Left ventricle myocardium superior (tissue), 1 donor: ENCODE results near the gene ADAM30. TPM values are rescaled to one million over a fixed set of nuclear protein-coding genes. Genes with fewer than 3 reads are reported as not detected.
"Not testable (repeated sequence)": the region's sequence is repeated elsewhere in the genome, so short reads cannot be mapped to it uniquely, and the experiment has no call there.

ENCODE experiments used
- ATAC-seq: fragments of 200-7000 bp; cut with Tn5 transposase; one replicate; pipeline ENCODE4 v1.9.1; 2020; ENCODE audit warnings: mild to moderate bottlenecking, moderate library complexity
- DNase-seq: peaks from one replicate; pipeline ENCODE4 v3.0.0-alpha.2; 2020
- intact Hi-C: fragments of 100-400 bp; cut with micrococcal nuclease; formaldehyde crosslinking; loops from one replicate; pipeline ENCODE4 v1.11.0; 2022
- total RNA-seq: library from RNA; stranded (reverse); fragmentation: NEBNext Ultra II Directional; extraction: Animal tissue kit (Norgen Biotek cat#: 25700); gene quantifications from one replicate; pipeline ENCODE4 v1.2.1, GENCODE V29; 2021
- donor health status: DM: no; HTN: yes; CAD: no; lungs with severe emphysema.

ADAM30 gene
- total RNA-seq, 1 donor from 2014 or later: not detected

DNA sequence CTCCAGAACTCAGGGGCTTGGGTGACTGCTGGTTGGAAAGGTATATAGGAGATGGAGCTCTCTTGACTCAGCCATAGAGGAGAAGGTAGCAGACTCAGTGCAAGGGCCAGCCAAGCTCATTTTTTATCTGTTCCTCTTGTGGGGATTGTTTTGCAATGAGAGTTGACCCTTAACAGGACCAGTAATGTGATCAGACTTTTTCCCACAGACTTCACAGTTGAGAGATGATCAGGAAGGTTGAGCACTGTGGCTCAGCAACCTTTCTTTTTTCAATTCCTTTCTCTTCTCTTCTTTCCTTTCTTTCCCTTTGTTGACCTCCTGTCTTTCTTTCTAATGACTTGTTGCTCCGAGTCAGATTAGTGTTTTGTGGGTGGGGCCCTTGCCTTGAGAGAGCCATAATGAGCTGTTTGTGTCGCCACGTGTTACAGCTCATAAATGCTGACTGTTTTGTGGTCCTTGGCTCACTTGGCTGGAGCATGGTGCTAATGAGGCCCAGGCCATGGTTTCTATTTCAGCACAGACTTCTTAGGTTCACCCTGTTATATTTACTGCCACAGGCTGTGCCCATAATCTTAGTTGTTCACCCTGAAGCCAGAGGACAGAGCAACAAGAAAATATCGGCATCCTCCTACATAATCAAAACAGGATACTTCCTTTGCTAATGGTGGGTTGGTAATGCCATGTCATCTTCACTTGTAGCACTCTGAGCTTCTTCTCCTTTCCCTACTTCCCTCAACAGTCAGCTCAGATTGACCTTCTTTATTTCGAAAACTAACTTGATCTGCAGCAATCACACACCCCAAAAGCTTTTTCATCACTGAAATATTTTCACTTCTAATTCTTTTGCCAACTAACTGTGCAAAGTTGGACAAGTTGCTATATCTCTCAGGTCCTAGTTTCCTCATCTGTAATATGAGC lies 13.9 kb downstream of the ADAM30 start:
- no peak for DNase-seq
- intact Hi-C loops: no loop called here
- no peak for ATAC-seq

DNA sequence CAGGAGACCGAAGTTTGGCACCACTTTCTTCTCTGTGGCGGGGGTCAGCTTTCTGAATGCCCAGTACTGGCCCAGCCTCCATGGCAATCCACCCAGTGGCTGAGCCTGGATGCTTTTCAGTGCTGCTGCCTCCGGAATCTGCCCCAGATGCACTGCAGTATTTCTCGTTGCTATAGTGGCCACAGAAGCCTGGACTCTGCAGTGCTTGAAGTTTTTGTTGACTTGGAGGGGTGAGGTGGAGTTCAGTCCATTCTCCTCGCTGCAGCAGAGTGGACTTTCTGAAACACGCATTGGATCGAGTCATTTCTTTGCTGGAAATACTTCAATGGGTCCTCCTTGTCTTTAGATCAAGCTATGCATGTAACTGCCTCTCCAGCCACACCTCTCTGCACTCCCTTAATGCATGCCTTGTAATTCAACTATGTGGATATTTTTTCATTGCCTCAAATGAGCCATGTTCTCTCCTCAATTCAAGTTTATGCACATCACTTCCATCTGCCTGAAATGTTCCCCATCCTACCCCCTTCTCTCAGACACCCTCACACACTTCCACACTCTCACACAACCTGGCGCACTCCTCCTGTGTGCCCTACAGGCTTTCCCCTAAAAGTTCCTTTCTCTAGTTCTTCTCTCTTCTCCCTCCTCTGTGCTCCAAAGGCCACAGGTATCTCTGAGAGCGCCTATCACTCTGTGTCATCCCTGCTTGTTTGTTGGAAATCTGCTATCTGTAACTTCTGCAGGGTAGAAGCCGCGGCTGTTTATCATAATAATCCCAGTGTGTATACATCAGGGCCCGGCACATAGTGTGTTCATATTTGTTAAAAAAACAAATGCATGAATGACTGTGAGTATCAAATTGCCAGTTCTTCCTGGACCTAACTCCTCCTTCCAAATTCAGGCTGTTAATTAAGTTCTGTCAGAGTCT lies 16.5 kb downstream of the ADAM30 start:
- no peak for DNase-seq
- no peak for ATAC-seq
- intact Hi-C loops: no loop called here

DNA sequence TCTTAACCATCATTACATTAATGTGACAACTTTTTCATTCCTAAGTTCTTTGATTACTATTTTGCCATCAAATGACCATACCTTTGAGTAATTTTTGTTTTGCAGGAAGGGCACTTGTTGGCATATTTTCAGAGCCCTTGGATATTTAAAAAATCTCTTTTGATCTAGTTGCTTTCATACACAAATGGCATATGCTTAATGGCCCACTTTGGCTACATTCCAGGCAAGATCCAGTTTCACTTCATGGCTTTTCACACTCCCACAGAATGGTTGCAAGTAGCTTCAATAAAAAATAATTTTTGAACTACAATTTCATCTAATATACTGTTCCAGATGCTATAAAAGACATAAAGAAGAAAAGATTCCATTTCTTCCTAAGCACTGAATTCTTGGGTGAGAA lies 18.1 kb downstream of the ADAM30 start:
- intact Hi-C loops: no loop called here
- ATAC-seq (no peak), DNase-seq (no peak)

DNA sequence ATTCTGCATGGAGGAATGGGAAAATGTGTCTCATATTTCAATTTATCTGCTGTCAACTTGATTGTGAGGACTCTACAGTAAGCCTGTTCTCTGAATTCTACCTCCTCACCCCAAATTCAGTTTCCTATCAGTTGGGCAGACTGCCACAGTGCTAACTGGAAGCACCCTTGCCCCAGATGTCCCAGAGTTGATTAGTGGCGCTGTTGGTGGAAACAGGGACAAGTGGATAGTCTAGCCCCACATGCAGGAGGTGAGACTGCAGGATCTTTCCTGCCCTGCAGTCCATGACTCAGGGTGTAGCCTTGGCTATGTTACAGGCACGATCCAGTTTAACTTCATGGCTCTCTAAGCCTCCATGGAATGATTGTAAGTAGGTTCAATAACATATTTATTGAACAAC lies 22.1 kb downstream of the ADAM30 start:
- no peak for DNase-seq
- intact Hi-C loops: no loop called here
- ATAC-seq: no peak

DNA sequence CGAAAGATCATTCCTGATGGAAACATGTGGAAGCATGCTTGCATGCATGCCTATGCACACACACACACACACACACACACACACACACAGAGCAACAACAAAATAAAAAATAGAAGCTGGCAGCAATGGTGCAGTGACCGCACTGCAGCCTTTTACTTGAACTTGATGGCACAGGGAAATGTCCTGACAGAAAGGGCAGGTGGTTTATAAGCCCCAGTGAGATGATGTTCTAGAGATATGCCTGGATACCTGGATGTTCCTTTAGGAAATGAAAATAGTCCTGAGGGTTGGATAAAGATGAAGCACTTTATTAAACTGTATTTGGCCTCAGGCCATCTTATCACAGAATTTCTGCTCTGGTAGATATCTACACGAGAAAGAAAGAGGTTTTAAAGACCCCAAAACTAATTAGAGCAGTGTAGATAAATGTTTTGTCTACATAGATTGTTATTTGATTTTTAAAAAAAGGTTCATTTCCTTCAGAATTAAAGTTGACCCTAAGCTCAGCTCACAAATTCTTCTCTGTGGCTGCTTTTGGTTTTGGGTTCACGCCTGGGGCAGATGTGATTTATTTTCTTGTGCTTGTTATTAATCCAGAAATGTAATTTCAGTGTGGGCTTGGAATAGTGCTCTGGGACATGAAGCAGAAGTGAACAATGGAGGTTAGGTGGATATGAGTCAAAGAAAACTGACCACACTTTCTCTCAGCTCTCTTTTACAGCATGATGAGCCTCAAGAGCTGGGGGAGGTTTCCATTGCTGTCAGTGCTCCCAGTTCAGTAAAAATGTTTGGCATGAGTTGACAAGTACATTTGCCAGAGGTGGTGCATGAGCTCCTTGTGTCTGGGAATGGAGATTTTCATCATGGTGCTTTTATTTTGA lies 22.9 kb downstream of the ADAM30 start:
- ATAC-seq (peak; percentile 47), DNase-seq (no peak)
- intact Hi-C loops: no loop called here

DNA sequence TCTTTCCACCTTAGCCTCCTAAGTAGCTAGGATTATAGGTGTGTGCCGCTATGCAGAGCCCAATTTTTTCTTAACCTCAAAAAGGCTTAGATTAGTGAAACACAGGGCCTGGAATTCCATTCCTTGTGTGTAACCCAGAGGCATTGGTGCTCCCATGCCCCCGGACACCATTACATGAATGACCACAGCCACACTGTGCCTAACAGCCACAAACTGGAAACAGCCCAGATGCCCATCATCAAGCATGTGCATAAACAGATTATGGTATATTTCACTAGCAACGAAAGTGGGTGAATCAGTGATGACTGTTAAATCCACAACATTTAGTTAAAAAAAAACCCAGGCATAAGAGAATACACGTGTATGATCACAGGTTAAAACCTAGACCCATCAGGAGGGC lies 24.4 kb downstream of the ADAM30 start:
- ATAC-seq (no peak), DNase-seq (no peak)
- intact Hi-C loops: no loop called here

DNA sequence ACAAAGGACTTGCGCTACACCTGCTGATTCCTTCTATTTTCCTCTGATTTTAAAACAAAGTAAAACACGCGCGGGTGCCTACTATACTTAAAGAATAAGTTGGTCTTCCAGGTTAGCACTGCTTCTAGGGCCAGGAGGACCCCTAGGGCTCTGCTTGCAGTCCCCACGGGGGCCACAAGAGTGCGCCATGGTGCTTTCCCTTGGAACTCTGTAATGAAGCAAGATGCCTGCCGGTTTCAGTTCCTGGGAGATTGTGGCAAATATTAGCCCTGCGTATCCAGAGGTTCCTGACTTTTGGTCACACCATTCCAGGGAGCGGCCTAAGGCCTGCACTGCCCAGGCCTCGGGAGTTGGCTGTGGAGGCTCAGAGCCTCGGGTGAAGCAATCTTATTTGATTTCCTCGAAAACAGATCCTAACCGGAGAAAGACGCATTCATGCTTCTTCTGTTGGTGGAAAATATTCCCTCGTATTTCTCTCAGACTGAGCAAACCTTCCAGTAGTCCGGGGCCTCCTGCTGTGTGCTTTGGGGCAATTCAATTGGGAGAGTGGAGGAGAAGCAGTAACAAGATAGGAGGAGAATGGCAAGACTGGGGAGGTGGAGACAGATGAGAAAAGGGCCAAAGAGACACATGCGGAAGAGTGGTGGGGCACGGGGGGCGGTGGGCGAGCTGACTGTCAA lies 25.3 kb downstream of the ADAM30 start:
- DNase-seq (peak; percentile 85), ATAC-seq (peak; percentile 83)
- intact Hi-C loops: no loop called here

DNA sequence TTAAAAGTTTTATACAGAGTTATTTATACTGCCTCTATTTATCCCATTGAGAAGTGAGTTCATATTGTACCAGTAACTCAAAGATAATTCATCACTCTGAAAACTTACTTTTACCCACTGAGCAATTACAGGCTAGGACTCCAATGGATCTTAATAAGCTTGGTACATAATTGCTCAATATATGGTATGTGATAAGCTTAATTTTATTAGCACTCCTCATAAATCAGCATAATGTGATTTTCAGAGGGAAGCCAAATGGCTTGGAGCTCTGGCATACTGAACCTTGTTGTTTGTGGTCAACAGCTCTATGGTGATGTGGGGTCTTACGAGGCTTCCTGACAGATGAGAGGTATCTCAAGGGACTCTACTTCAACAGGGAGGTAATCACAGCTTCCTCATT lies 26.3 kb downstream of the ADAM30 start:
- no peak for ATAC-seq
- intact Hi-C loops: no loop called here

DNA sequence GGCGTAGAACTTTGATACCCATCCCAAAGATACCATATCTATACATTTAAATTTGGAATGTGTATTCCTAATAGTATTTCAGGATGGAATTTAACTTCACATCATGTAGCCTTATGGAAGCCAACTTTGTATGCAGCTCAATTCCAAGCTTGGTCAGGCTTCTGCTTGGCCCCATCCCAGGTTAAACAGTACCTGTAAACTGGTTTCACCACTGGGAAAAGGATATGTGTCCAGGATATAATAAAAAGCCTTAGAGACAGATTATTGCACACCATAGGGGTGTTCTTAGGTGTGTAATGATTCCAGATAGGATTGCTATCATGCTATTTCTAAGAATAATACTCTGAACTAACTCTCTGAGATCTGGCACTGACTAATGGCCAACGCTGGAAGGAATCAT lies 28.1 kb downstream of the ADAM30 start:
- DNase-seq (no peak), ATAC-seq (no peak)
- intact Hi-C loops: no loop called here

More for the DNA sequence above, 26.3 kb downstream of the ADAM30 start:
- DNase-seq: no peak

DNA sequence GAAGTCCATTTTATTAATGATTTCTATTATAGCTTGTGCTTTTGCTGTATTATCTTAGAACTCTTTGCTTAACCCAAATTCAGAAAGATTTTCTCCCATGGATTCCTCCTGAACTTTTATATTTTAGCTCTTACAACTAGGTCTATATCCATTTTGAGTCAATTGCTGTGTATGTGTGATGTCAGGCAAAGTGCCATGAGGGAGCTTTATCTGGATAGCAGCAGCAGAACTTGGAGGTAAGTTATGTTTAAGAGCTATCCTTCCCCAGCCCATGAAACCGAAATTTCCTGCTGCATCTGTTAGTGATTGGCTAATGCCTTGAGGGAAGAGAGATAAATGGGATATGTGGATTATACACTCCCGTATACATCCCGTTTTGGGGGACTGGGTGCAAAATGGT lies 29.9 kb downstream of the ADAM30 start:
- no peak for DNase-seq
- intact Hi-C loops: no loop called here
- no peak for ATAC-seq

DNA sequence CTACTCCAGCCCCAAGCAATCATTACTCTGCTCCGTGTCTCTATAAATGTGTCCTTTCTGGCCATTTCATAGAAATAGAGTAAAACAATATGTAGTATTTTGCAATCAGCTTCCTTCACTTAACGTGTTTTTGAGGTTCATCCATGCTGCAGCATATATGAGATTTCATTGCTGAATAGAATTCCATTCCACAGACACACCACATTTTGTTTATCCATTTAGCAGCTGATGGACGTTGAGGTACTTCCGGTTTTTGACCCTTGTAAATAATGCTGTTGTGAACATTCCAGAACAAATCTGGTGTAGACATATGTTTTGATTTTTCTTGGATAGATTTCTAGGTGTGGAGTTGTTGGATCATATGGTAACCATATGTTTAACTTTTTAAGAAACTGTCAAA lies 30.7 kb downstream of the ADAM30 start:
- no peak for ATAC-seq
- intact Hi-C loops: no loop called here
- DNase-seq: no peak

DNA sequence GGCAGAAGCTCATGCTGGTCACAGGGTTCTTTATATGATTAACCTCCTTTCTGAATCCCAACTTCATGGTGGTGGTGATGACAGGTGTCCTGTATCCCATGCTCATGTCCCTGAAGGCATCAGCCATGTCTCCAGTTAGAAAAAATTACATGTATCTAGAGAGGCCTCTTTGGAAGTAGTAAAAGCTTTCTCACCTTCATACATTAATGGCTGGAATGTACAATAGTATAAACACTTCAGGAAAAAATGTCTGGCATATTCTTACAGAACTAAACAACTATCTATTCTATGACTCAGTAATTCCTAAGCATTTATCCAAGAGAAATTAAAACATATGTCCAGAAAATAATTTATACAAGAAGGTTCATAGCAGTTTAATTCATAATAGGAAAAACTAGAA lies 34.0 kb downstream of the ADAM30 start:
- no peak for ATAC-seq
- no peak for DNase-seq
- intact Hi-C loops: no loop called here

DNA sequence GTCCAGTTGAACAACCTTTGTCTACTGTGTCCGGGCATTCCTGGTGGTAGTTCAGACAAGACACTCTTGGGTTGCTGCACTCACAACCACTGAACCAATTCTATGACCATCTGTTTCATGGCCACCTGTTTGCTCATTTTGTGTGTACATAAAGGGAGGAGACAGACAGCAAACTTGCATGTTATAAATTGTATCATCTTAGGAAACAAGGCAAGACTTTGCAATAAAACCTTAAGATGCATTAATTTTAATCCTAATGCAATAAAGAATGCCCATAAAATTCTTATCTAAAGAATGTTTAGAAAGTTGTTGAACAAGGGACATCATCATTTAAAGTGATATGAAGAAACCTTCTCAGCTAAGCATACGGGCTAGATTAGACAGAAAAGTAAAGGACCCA lies 34.8 kb downstream of the ADAM30 start:
- ATAC-seq: no peak
- DNase-seq: no peak
- intact Hi-C loops: no loop called here

DNA sequence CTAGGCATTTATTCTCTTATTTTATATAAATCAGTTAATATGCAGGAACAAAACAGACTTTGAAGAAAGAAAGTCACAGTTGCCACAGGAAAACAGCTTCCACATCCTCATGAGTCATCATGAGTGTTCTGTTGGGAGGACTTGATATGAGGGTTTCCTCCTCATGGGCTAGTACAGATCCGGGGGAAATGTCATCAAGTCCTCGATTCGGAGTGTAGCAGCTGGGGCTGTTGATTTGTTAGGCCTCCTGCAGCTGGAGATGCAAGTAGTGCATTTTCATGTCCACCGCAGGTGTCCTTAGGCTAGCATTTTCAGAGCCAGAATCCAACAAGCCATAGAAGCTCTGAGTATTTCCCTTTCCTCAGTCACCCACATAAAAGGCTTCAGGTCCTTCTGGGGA lies 36.7 kb downstream of the ADAM30 start:
- ATAC-seq: no peak
- intact Hi-C loops: no loop called here
- DNase-seq: no peak

DNA sequence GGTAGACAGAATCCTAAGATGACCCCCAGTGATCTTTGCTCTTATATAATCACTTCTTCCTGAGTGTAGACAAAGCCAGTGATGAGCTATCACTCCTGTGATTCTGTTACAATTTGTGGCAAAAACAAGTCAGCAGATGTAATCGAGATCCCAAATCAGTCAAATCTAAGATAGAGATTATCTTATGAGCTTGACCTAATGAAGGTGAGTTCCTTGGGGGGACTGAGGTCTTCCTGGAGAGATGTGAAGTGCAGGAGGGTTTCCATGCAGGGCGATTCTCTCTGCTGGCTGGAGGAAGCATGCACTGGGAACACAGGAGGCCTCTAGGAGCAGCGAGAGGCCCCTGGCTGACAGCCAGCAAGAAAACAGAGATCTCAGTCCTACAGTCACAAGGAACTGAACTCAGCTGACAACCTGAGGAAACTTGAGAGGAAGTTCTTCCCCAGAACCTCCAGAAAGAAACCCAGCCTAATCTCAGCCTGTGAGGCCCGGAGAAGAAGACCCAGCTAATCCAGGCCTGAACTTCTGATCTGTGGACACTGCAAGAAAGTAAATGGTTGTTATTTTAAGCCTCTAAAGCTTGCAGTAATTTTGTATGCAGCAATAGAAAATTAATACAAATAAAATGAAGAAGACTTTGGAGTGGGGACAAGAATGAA lies 37.6 kb downstream of the ADAM30 start:
- not testable (repeated sequence) for DNase-seq, ATAC-seq

DNA sequence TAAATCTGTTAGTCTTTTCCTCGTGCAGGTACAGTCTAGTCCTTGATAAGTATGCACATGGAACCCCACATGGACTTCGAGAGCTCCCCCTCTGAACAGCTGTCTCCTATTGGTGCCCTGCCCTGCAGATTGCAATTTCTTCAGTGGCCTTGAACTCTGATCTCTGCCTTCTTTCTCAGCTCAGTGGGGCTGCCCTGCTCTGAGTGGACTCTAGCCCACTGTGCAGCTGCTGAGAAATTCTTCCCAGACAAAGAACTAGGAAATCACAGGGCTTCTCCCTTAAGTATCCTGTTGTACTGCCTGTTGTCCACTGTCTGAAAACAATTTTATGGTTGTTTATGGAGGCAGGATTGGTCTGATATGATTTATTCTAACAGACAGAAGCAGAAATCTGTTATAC lies 38.2 kb downstream of the ADAM30 start:
- DNase-seq (no peak), ATAC-seq (no peak)
- intact Hi-C loops: no loop called here

More for the DNA sequence above, 37.6 kb downstream of the ADAM30 start:
- intact Hi-C loops: not testable (repeated sequence)

DNA sequence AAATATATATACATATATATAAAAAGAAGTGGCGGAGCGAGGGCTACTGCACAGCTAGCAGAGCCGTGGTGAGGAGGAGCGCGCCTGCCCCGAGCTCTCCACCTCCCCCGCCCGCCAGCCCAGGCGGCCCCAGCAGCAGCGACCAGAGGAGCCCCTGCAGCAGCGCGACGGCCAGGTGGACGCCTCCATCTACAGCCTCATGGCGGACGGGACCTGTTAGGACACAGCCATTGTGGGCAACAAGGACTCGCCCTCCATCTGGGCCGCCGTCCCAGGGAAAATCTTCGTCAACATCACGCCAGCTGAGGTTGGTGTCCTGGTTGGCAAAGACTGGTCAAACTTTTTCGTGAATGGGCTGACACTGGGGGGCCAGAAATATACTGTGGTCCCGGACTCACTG lies 43.2 kb downstream of the ADAM30 start:
- intact Hi-C loops: no loop called here
- ATAC-seq (no peak), DNase-seq (no peak)

DNA sequence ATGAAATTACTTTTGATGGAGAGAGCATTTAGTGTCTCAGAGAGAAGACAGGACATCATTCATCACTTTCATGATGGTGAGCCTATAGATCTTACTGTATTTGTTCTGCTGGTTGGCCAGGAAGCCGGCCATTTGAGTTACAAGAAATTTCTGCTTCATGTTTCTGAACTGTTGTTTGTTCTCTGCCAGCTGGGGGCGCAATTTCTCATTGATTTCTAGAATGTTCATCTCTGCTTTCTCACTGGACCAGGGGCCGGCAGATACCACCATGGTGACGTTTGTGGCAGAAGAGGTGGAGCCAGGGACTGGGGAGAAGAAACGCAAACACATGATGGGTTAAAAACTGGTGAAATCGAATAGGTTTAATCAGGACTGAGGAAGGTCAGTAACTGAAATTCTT lies 52.1 kb downstream of the ADAM30 start:
- intact Hi-C loops, ATAC-seq, DNase-seq: not testable (repeated sequence)
